ENCODE results near the gene ZNF331.
"Not testable (repeated sequence)": the region's sequence is repeated elsewhere in the genome, so short reads cannot be mapped to it uniquely, and the experiment has no call there.

Gene ZNF331

GRCh38 chr19:53515047-53515446, 22.9 kb upstream of the ZNF331 start:
- not testable (repeated sequence) for ATAC-seq; H3K27me3 Mint-ChIP-seq; H3K4me3 Mint-ChIP-seq; DNase-seq; H3K27ac Mint-ChIP-seq; H3K36me3 Mint-ChIP-seq (ENCODE audit: low read depth); H3K4me1 Mint-ChIP-seq
- H3K9me3 Mint-ChIP-seq: peaks cover 20% of the 10 kb centered on the region

DNA sequence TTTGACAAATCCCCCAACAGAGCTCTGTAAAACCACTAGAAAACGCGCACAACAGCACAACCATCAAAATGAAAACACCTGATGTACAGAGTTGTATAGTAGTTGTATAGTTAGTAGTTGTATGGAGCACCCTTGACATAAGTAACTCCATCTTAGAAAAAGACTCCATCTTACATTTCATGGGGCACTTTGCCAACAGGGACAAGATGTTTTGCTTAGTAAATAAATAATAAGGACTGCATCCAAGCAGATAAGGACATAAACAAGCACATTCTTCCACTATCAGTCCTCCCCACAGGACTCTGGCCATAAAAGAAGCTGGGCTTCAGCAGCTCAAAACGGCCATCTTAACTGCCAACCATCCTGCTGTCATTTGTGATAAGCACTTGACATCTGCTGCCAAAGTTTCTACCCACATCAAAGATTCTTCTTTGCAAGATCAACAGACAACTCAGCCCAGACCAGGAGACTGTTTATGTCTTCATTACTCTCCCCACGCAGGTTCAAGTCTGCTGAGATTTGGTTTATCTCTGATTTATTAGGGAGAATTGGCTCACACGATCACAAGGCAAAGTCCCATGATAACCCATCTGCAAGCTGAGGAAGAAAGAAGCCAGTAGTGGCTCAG, 20.7 kb upstream of the ZNF331 start:
- no peak for DNase-seq
- Mint-ChIP-seq H3K4me3 (no peak overlapping the region), H3K9me3 (peaks cover 26% of the 10 kb centered on the region), H3K27me3 (no peaks in the 10 kb centered on the region), H3K27ac (no peak overlapping the region), H3K36me3 (ENCODE audit: low read depth) (peaks cover 17% of the 10 kb centered on the region), H3K4me1 (peaks cover 13% of the 10 kb centered on the region)
- no peak for ATAC-seq

DNA sequence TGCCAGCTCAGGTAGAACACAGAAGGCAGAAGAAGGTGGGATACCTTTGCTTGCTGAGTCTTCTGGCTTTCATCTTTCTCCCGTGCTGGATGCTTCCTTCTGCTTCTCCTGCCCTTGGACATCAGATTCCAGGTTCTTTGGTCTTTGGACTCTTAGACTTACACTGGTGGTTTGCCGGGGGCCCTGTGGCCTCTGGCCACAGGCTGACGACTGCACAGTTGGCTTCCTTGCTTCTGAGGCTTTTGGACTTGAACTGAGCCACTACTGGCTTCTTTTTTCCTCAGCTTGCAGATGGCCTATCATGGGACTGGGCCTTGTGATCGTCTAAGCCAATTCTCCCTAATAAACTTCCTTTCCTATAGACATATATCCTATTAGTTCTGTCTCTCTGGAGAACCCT, 19.8 kb upstream of the ZNF331 start:
- H3K4me1 Mint-ChIP-seq: peaks cover 18% of the 10 kb centered on the region
- H3K36me3 Mint-ChIP-seq (ENCODE audit: low read depth): peaks cover 22% of the 10 kb centered on the region
- H3K4me3 Mint-ChIP-seq: no peak overlapping the region
- no peaks in the 10 kb centered on the region for H3K27me3 Mint-ChIP-seq
- H3K27ac Mint-ChIP-seq: no peak overlapping the region
- DNase-seq (no peak), ATAC-seq (no peak)
- peaks cover 31% of the 10 kb centered on the region for H3K9me3 Mint-ChIP-seq

GRCh38 chr19:53518716-53519115, 19.2 kb upstream of the ZNF331 start:
- H3K36me3 Mint-ChIP-seq (ENCODE audit: low read depth): peaks cover 26% of the 10 kb centered on the region
- no peak overlapping the region for H3K27ac Mint-ChIP-seq
- H3K4me3 Mint-ChIP-seq: no peak overlapping the region
- H3K4me1 Mint-ChIP-seq: peaks cover 18% of the 10 kb centered on the region
- H3K27me3 Mint-ChIP-seq: no peaks in the 10 kb centered on the region
- DNase-seq (no peak), ATAC-seq (no peak)
- peaks cover 34% of the 10 kb centered on the region for H3K9me3 Mint-ChIP-seq

DNA sequence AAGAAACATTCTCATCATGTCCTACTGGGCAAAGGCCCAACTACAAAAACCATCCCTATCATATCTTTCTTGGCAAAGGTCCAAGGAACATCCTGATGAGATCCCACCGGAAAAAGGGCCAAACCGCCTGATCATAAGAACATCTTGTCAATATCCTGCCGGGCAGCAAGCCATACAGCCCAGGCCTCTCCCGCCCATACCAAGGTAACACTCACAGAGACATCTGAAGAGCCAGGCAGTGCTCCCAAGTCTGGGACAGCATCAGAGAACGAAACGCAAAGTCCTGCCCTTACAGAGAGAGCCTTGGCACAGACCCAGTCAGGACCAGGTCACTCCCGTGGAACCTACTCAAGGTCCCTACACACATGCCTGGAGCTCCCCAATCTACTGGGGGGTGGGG, 18.5 kb upstream of the ZNF331 start:
- Mint-ChIP-seq H3K27ac (no peak overlapping the region), H3K27me3 (no peaks in the 10 kb centered on the region), H3K4me3 (no peak overlapping the region), H3K4me1 (peaks cover 18% of the 10 kb centered on the region), H3K9me3 (peaks cover 35% of the 10 kb centered on the region), H3K36me3 (ENCODE audit: low read depth) (peaks cover 34% of the 10 kb centered on the region)
- no peak for ATAC-seq
- DNase-seq: no peak

GRCh38 chr19:53520163-53520546, 17.8 kb upstream of the ZNF331 start:
- Mint-ChIP-seq H3K36me3 (ENCODE audit: low read depth) (peaks cover 38% of the 10 kb centered on the region), H3K4me1 (peaks cover 18% of the 10 kb centered on the region), H3K27ac (no peak overlapping the region), H3K9me3 (peaks cover 39% of the 10 kb centered on the region), H3K27me3 (no peaks in the 10 kb centered on the region), H3K4me3 (peak overlapping the region; percentile 100)
- ATAC-seq: no peak
- no peak for DNase-seq

DNA sequence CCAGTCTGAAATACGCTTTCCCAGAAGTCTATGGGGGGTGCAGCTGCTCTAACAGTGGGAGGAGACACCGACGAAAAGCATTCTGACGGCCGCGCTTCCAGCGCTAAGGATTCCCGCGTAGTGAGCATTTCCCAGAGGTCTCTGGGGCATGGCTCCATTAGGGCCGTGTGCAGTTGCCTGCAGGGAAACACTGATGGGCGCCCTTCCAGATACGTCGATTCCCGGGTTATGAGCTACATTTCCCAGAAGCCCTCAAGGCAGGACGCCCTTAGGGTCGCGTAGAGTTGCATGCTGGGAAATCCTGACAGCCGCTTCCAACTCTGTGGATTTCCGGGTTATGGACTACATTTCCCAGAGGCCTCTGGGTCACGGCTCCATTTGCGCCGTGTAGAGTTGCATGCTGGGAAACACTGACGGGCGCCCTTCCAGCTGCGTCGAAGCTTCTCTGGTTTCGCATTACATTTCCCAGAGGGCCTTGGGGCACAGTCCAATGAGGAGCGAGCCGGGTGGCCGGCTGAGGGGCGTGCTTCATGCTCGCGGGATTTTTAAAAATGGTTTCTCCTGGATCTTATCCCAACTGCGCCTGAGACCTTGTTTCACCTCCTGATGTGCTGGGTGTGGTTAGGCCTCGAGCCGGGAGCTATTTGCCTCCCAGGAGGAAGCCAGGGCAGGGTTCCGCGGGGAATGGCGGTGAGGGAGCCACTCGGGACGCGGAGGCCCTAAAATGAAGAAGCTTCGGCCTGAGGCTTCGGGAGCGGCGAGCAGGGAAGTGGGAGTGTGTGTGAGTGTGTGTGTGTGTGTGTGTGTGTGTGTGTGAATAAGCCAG, 17.2 kb upstream of the ZNF331 start:
- Mint-ChIP-seq H3K27ac (peak overlapping the region; percentile 95), H3K4me1 (peaks cover 18% of the 10 kb centered on the region), H3K4me3 (peak overlapping the region; percentile 100), H3K27me3 (no peaks in the 10 kb centered on the region), H3K36me3 (ENCODE audit: low read depth) (peaks cover 44% of the 10 kb centered on the region), H3K9me3 (peaks cover 45% of the 10 kb centered on the region)
- ATAC-seq (peak; percentile 99), DNase-seq (peak; percentile 83)

DNA sequence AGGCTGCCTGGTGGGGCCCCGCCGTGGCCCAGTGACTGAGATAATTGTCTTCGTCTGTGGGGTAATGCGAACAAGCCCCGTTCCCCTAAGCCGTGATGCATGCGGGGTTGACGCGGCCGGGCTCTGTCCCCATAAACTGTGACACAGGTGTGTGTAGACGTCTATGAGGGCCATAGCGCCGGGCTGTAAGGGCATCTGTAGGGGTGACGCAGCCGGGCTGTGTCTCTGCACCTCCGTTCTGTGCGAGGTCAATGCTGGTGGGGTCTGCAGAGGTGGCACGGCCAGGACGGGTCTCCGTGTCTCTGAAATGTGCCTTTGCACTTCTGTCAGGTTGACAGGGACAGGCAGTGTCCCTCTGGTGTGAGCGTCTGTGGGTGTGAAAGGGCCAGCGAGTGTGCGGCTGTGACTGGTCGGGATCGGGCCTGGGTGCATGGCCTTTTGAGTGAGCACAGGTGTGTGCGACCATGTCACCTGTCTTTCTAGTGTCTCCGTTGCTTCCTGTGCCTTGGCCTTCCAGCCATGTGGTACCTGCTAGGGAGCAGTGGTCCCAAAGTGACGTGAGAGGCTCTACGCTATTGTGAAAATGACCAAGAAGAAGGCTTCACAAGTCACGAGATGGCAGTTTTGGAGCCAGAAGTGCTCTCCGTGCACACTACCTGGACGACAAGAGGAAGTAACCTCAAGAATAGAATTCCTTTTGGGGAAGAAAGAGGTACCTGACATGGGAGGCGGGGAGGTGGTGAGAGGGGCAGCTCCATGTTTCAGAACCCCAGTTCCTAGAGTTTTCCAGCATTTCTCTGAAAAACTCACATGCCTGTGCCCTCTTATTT, 16.4 kb upstream of the ZNF331 start:
- ATAC-seq (no peak), DNase-seq (no peak)
- Mint-ChIP-seq H3K4me1 (peaks cover 18% of the 10 kb centered on the region), H3K36me3 (ENCODE audit: low read depth) (peaks cover 50% of the 10 kb centered on the region), H3K4me3 (peak overlapping the region; percentile 100), H3K27ac (peak overlapping the region; percentile 95), H3K27me3 (no peaks in the 10 kb centered on the region), H3K9me3 (peaks cover 51% of the 10 kb centered on the region)

DNA sequence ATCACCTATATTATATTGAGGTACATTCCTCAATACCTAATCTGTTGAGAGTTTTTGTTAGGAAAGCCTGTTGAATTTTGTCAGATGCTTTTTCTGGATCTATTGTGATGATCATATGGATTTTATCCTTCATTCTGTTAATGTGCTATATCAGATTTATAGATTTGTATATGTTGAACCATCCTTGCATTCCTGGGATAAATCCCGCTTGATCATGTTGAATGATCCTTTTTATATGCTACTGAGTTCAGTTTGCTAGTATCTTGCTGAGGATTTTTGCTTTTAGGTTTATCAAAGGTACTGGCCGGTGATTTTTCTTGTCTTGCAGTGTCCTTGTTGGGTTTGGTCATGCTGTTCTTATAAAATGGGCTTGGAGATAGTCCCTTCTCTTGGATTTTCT, 12.0 kb upstream of the ZNF331 start:
- H3K27ac Mint-ChIP-seq: no peak overlapping the region

GRCh38 chr19:53530622-53531021, 7.3 kb upstream of the ZNF331 start:
- Mint-ChIP-seq H3K27me3 (no peaks in the 10 kb centered on the region), H3K27ac (no peak overlapping the region), H3K9me3 (peaks cover 19% of the 10 kb centered on the region), H3K4me1 (peaks cover 3% of the 10 kb centered on the region), H3K4me3 (no peak overlapping the region), H3K36me3 (ENCODE audit: low read depth) (peaks cover 52% of the 10 kb centered on the region)
- ATAC-seq (no peak), DNase-seq (no peak)

More for the DNA sequence above, 12.0 kb upstream of the ZNF331 start:
- peaks cover 38% of the 10 kb centered on the region for H3K9me3 Mint-ChIP-seq
- H3K36me3 Mint-ChIP-seq (ENCODE audit: low read depth): peaks cover 66% of the 10 kb centered on the region
- DNase-seq (no peak), ATAC-seq (no peak)
- no peaks in the 10 kb centered on the region for H3K27me3 Mint-ChIP-seq
- peaks cover 16% of the 10 kb centered on the region for H3K4me1 Mint-ChIP-seq
- H3K4me3 Mint-ChIP-seq: no peak overlapping the region

- H3K36me3 Mint-ChIP-seq (ENCODE audit: low read depth): peaks cover 52% of the 10 kb centered on the region
- DNase-seq (no peak), ATAC-seq (no peak)
- no peak overlapping the region for H3K27ac Mint-ChIP-seq
- H3K9me3 Mint-ChIP-seq: peaks cover 11% of the 10 kb centered on the region
- H3K4me3 Mint-ChIP-seq: no peak overlapping the region
- peaks cover 7% of the 10 kb centered on the region for H3K4me1 Mint-ChIP-seq
- H3K27me3 Mint-ChIP-seq: no peaks in the 10 kb centered on the region
These were observed 6.5 kb upstream of the ZNF331 start for GRCh38 chr19:53531457-53531856.

DNA sequence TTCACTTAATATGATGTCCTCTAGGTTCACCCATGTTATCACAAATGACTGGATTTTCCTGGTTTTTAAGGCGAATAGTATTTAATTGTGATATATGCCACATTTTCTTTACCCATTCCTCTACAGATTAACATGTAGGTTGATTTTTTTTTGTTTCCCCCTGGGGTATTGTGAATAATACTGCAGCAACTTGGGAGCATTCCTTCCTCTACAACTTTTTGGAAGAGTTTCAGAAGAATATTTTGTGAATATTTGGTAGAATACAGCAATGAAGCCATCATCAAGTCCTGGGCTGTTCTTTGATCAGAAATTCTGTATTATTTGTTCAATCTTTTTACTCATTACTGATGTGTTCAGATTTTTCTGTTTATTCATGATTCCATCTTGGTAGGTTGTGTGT, 5.6 kb upstream of the ZNF331 start:
- ATAC-seq (no peak), DNase-seq (no peak)
- H3K27me3 Mint-ChIP-seq: no peaks in the 10 kb centered on the region
- no peak overlapping the region for H3K4me3 Mint-ChIP-seq
- peaks cover 8% of the 10 kb centered on the region for H3K9me3 Mint-ChIP-seq
- H3K4me1 Mint-ChIP-seq: peaks cover 15% of the 10 kb centered on the region
- no peak overlapping the region for H3K27ac Mint-ChIP-seq
- peaks cover 54% of the 10 kb centered on the region for H3K36me3 Mint-ChIP-seq (ENCODE audit: low read depth)

- peaks cover 56% of the 10 kb centered on the region for H3K36me3 Mint-ChIP-seq (ENCODE audit: low read depth)
- no peak for ATAC-seq
These were observed 1.8 kb upstream of the ZNF331 start for GRCh38 chr19:53536225-53536548.

DNA sequence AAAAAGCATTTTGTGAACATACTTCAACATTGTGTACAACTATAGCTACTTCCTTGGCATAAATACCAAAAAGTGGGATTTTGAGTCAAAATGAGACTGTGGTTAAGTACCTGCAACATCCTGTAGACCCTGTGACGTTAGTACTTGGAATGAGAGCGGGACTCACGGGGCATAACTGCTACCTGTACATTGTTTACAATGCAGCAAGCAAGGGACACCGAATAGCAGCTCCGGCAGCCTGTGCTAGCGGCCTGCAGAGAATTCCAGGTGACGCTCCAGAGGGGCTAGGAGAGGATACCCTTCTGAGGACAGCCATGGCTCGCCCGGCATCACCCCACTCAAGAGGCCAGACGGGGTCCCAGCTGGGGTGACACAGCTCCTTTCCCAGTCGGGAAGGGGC, 824 bp upstream of the ZNF331 start:
- peaks cover 3% of the 10 kb centered on the region for H3K9me3 Mint-ChIP-seq
- peaks cover 3% of the 10 kb centered on the region for H3K27me3 Mint-ChIP-seq
- peak overlapping the region; percentile 98 for H3K27ac Mint-ChIP-seq
- ATAC-seq (no peak), DNase-seq (no peak)
- peaks cover 40% of the 10 kb centered on the region for H3K4me1 Mint-ChIP-seq
- peak overlapping the region; percentile 92 for H3K4me3 Mint-ChIP-seq
- H3K36me3 Mint-ChIP-seq (ENCODE audit: low read depth): peaks cover 63% of the 10 kb centered on the region

More at GRCh38 chr19:53536225-53536548, 1.8 kb upstream of the ZNF331 start:
- H3K9me3 Mint-ChIP-seq: peaks cover 2% of the 10 kb centered on the region
- DNase-seq: no peak
- peaks cover 34% of the 10 kb centered on the region for H3K4me1 Mint-ChIP-seq
- peaks cover 3% of the 10 kb centered on the region for H3K27me3 Mint-ChIP-seq
- peak overlapping the region; percentile 12 for H3K4me3 Mint-ChIP-seq
- H3K27ac Mint-ChIP-seq: no peak overlapping the region
